RWPE2 (cell line): ENCODE data around the gene ZBTB21.
"Not testable (repeated sequence)": the region's sequence is repeated elsewhere in the genome, so short reads cannot be mapped to it uniquely, and the experiment has no call there.

Source experiments
- ATAC-seq: fragments of 200-7000 bp; cut with Tn5 transposase; 3 replicates; pipeline ENCODE4 v1.9.1; 2021; ENCODE audit warnings: low read depth
- DNase-seq: peaks from one replicate; pipeline ENCODE4 v3.0.0-alpha.2; 2020; ENCODE audit warnings: low spot score
- H3K27ac ChIP-seq: fragments of 450-650 bp; 2 replicates; pipeline ENCODE4 v1.5.1; 2017; ENCODE audit warnings: mild to moderate bottlenecking; ENCODE audit not compliant: poor library complexity, severe bottlenecking
- H3K27me3 ChIP-seq: fragments of 250-450 bp; sonication (Bioruptor Pico); 2 replicates; pipeline ENCODE4 v1.5.1; 2021; ENCODE audit warnings: mild to moderate bottlenecking, moderate library complexity; ENCODE audit not compliant: insufficient read depth, poor library complexity, severe bottlenecking
- H3K36me3 ChIP-seq: fragments of 250-450 bp; sonication (Bioruptor Pico); 2 replicates; pipeline ENCODE4 v1.5.1; 2020; ENCODE audit warnings: low read depth, mild to moderate bottlenecking, moderate library complexity
- H3K4me1 ChIP-seq: fragments of 250-450 bp; sonication (Bioruptor Pico); 2 replicates; pipeline ENCODE4 v1.5.1; 2021; ENCODE audit warnings: mild to moderate bottlenecking, moderate library complexity; ENCODE audit not compliant: insufficient read depth, poor library complexity, severe bottlenecking
- H3K4me3 ChIP-seq: fragments of 250-450 bp; sonication (Bioruptor Pico); 2 replicates; pipeline ENCODE4 v1.5.1; 2021; ENCODE audit warnings: mild to moderate bottlenecking, moderate library complexity; ENCODE audit not compliant: severe bottlenecking
- H3K9me3 ChIP-seq: fragments of 250-450 bp; sonication (Bioruptor Pico); 2 replicates; pipeline ENCODE4 v1.5.1; 2021; ENCODE audit warnings: mild to moderate bottlenecking, moderate library complexity; ENCODE audit not compliant: severe bottlenecking
- TF ChIP-seq, protein P1 (sequence below): fragments of 450-650 bp; IDR thresholded peaks from one replicate; pipeline ENCODE4 v1.5.1; 2017; ENCODE audit warnings: mild to moderate bottlenecking, moderate library complexity; ENCODE audit not compliant: poor library complexity, severe bottlenecking

The ZBTB21 gene

DNA sequence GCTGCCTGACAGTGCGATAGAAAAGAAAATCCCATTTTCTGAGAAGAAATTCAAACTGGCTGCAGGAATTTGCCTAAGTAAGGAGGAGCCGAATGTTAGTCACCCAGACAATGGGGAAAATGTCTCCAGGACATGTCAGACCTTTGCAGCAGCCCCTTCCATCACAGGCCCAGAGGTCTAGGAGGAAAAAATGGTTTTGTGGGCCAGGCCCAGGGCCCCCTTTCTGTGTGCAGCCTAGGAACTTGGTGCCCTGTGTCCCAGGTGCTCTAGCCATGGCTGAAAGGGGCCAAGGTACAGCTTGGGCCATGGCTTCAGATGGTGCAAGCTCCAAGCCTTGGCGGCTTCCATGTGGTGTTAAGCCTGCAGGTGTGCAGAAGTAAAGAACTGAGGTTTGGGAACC is 14.6 kb downstream of the ZBTB21 start:
- no peak overlapping the region for H3K4me3 ChIP-seq
- H3K27ac ChIP-seq = no peak overlapping the region
- H3K9me3 ChIP-seq = peaks cover 12% of the 10 kb centered on the region
- TF ChIP-seq, protein P1, sequence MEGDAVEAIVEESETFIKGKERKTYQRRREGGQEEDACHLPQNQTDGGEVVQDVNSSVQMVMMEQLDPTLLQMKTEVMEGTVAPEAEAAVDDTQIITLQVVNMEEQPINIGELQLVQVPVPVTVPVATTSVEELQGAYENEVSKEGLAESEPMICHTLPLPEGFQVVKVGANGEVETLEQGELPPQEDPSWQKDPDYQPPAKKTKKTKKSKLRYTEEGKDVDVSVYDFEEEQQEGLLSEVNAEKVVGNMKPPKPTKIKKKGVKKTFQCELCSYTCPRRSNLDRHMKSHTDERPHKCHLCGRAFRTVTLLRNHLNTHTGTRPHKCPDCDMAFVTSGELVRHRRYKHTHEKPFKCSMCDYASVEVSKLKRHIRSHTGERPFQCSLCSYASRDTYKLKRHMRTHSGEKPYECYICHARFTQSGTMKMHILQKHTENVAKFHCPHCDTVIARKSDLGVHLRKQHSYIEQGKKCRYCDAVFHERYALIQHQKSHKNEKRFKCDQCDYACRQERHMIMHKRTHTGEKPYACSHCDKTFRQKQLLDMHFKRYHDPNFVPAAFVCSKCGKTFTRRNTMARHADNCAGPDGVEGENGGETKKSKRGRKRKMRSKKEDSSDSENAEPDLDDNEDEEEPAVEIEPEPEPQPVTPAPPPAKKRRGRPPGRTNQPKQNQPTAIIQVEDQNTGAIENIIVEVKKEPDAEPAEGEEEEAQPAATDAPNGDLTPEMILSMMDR = no peak
- H3K36me3 ChIP-seq = peaks cover 88% of the 10 kb centered on the region
- DNase-seq (no peak), ATAC-seq (no peak)
- no peaks in the 10 kb centered on the region for H3K4me1 ChIP-seq
- H3K27me3 ChIP-seq = no peaks in the 10 kb centered on the region

GRCh38 chr21:41994613-41995012 is 15.5 kb downstream of the ZBTB21 start:
- not testable (repeated sequence) for H3K27ac ChIP-seq

GRCh38 chr21:41993744-41994143 is 16.4 kb downstream of the ZBTB21 start:
- H3K27ac ChIP-seq = no peak overlapping the region

More at GRCh38 chr21:41994613-41995012, 15.5 kb downstream of the ZBTB21 start:
- peaks cover 88% of the 10 kb centered on the region for H3K36me3 ChIP-seq
- ATAC-seq, H3K27me3 ChIP-seq, DNase-seq, H3K4me3 ChIP-seq, H3K4me1 ChIP-seq: not testable (repeated sequence)
- peaks cover 12% of the 10 kb centered on the region for H3K9me3 ChIP-seq

GRCh38 chr21:41992576-41992975 is 17.6 kb downstream of the ZBTB21 start:
- Histone ChIP-seq H3K4me3 (no peak overlapping the region), H3K9me3 (peaks cover 12% of the 10 kb centered on the region), H3K4me1 (no peaks in the 10 kb centered on the region), H3K27ac (no peak overlapping the region), H3K27me3 (no peaks in the 10 kb centered on the region), H3K36me3 (peaks cover 78% of the 10 kb centered on the region)
- no peak for ATAC-seq
- no peak for DNase-seq
- TF ChIP-seq, protein P1 = no peak

More at GRCh38 chr21:41993744-41994143, 16.4 kb downstream of the ZBTB21 start:
- TF ChIP-seq, protein P1 = no peak
- no peak for ATAC-seq
- Histone ChIP-seq H3K27me3 (no peaks in the 10 kb centered on the region), H3K4me3 (no peak overlapping the region), H3K4me1 (no peaks in the 10 kb centered on the region), H3K9me3 (peaks cover 12% of the 10 kb centered on the region), H3K36me3 (peaks cover 86% of the 10 kb centered on the region)
- no peak for DNase-seq

GRCh38 chr21:41991659-41992058 is 18.5 kb downstream of the ZBTB21 start:
- peaks cover 70% of the 10 kb centered on the region for H3K36me3 ChIP-seq
- no peak overlapping the region for H3K4me3 ChIP-seq
- ATAC-seq = no peak
- no peak for DNase-seq
- TF ChIP-seq, protein P1 = no peak
- H3K27me3 ChIP-seq = no peaks in the 10 kb centered on the region
- no peak overlapping the region for H3K27ac ChIP-seq
- no peaks in the 10 kb centered on the region for H3K4me1 ChIP-seq
- H3K9me3 ChIP-seq = peaks cover 12% of the 10 kb centered on the region
